ENCODE results near the gene YIPF3. TPM values are rescaled to one million over a fixed set of nuclear protein-coding genes. Genes with fewer than 3 reads are reported as not detected.
"Not testable (repeated sequence)": the region's sequence is repeated elsewhere in the genome, so short reads cannot be mapped to it uniquely, and the experiment has no call there.

Gene YIPF3
- 100 to 1,000 TPM in 2 of 4 donors, 10 to 100 TPM in 2; 26.5 to 212 (median 92.7) TPM for total RNA-seq

DNA sequence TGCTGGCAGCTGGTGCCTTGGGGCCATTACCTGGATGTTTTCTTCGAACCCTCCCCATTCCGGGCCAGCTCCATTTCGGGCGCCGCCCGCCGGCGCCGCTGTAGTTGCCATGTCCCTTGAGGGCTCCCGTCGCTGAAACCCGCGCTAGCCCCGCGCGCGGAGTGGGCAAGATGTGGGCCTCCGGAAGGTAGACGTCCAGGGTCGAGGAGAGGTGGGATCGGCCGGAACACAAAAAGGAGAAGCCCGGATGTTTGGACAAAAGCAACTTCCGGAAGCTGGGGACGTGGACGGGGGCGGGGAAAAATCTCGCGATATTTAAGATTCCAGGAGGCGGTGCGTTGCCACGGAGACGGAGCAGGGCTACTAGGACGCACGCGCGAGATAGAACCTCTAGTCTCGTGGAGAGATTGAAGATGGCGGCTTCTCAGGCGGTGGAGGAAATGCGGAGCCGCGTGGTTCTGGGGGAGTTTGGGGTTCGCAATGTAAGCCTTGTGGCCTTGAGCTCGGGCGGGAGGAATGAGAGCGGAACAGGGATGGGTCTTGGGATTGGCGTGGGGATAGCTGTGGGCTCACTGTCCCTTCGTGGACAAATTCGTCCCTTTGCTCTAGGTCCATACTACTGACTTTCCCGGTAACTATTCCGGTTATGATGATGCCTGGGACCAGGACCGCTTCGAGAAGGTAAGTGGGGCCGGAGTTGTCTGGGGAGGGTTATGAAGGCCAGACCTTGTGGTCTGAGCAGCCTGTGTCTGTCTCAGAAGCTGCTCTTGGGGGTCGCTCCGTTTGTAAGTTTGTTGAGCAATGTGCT is at the start of gene YIPF3, which contains the start of gene POLR1C:
TSS of gene YIPF3 (minus strand) at position 230 of the 808 bp plus-strand sequence. CDS start at position 111, 119 bp downstream.
TSS of gene POLR1C (plus strand) at position 393 of the 808 bp plus-strand sequence. CDS start at position 414, 21 bp downstream.
- H3K9me3 ChIP-seq: no peaks in the 10 kb centered on the region
- H3K27me3 ChIP-seq: no peaks in the 10 kb centered on the region
- peak within 1 kb of the TSS; percentile 86 to 87 for H3K27ac ChIP-seq
- no peaks in the 10 kb centered on the region for H3K36me3 ChIP-seq
- peak within 1 kb of the TSS; percentile 70 to 100 for H3K4me3 ChIP-seq
- TF ChIP-seq, protein P1, sequence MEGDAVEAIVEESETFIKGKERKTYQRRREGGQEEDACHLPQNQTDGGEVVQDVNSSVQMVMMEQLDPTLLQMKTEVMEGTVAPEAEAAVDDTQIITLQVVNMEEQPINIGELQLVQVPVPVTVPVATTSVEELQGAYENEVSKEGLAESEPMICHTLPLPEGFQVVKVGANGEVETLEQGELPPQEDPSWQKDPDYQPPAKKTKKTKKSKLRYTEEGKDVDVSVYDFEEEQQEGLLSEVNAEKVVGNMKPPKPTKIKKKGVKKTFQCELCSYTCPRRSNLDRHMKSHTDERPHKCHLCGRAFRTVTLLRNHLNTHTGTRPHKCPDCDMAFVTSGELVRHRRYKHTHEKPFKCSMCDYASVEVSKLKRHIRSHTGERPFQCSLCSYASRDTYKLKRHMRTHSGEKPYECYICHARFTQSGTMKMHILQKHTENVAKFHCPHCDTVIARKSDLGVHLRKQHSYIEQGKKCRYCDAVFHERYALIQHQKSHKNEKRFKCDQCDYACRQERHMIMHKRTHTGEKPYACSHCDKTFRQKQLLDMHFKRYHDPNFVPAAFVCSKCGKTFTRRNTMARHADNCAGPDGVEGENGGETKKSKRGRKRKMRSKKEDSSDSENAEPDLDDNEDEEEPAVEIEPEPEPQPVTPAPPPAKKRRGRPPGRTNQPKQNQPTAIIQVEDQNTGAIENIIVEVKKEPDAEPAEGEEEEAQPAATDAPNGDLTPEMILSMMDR (IDR thresholded peaks at IDR 0.05): no peak
- peak; percentile 44 to 47 for TF ChIP-seq POLR2A (IDR thresholded peaks at IDR 0.05)
- peaks cover 19% of the 10 kb centered on the region in 2 donors for H3K4me1 ChIP-seq
- intact Hi-C loops (cut with DNase I; ENCODE audit: low total_unique reads): no loop called here
- peak; percentile 98 to 99 for DNase-seq

- Histone ChIP-seq H3K9me3 (no peaks in the 10 kb centered on the region), H3K4me1 (no peaks in the 10 kb centered on the region), H3K27me3 (no peaks in the 10 kb centered on the region), H3K27ac (no peak overlapping the region), H3K4me3 (no peak overlapping the region), H3K36me3 (no peaks in the 10 kb centered on the region)
- intact Hi-C loops (cut with DNase I; ENCODE audit: low total_unique reads): no loop called here
- DNase-seq: no peak
- TF ChIP-seq POLR2A (IDR thresholded peaks at IDR 0.05): no peak
- TF ChIP-seq, protein P1 (IDR thresholded peaks at IDR 0.05): no peak
Observed at GRCh38 chr6:43559328-43559727, 42.6 kb upstream of the YIPF3 start.

- DNase-seq; H3K27ac ChIP-seq; H3K9me3 ChIP-seq; H3K4me3 ChIP-seq; intact Hi-C loops (cut with DNase I; ENCODE audit: low total_unique reads); H3K27me3 ChIP-seq; H3K36me3 ChIP-seq; H3K4me1 ChIP-seq: not testable (repeated sequence)
Observed at GRCh38 chr6:43557620-43558019, 40.9 kb upstream of the YIPF3 start.

DNA sequence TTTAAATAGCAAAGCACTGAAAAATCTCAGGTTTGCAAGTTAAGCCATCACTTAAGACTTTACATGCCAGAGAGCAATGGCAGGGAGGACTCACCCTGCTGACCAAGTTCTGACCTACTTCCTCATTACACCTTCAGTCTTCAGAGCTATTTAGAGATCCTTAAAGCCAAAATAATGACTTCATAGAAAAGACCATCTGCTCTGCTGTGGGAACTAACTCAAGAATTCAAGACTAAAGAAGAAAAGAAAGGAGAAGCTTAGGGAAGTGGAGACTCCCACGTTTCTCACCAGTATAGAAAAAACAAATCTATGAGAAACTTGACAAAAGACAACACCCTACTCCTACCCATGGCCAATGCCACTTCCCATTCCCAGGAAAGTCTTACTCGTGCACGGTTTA is 30.5 kb upstream of the YIPF3 start:
- H3K36me3 ChIP-seq: no peaks in the 10 kb centered on the region

GRCh38 chr6:43544461-43544860 is 27.7 kb upstream of the YIPF3 start:
- intact Hi-C loops (cut with DNase I; ENCODE audit: low total_unique reads): no loop called here
- DNase-seq: no peak
- Histone ChIP-seq H3K27me3 (no peaks in the 10 kb centered on the region), H3K4me3 (no peak overlapping the region), H3K27ac (no peak overlapping the region), H3K4me1 (no peaks in the 10 kb centered on the region), H3K9me3 (no peaks in the 10 kb centered on the region), H3K36me3 (no peaks in the 10 kb centered on the region)
- TF ChIP-seq, protein P1 (IDR thresholded peaks at IDR 0.05): no peak
- no peak for TF ChIP-seq POLR2A (IDR thresholded peaks at IDR 0.05)

More for the DNA sequence above, 30.5 kb upstream of the YIPF3 start:
- TF ChIP-seq POLR2A (IDR thresholded peaks at IDR 0.05): no peak
- TF ChIP-seq, protein P1 (IDR thresholded peaks at IDR 0.05): no peak
- no peak for DNase-seq
- intact Hi-C loops (cut with DNase I; ENCODE audit: low total_unique reads): no loop called here
- Histone ChIP-seq H3K4me3 (no peak overlapping the region), H3K27me3 (no peaks in the 10 kb centered on the region), H3K27ac (no peak overlapping the region), H3K9me3 (no peaks in the 10 kb centered on the region), H3K4me1 (no peaks in the 10 kb centered on the region)
